GM13977 (cell line): Measurements from ENCODE around the gene POLN.
A peak's percentile ranks its signal among the peaks of the same experiment; 100 is the strongest.

Experiments used
- DNase-seq: peaks from one replicate; pipeline ENCODE4 v3.0.0; 2012; ENCODE audit warnings: low spot score
- in situ Hi-C: fragments of 300-500 bp; cut with MboI; formaldehyde crosslinking; loops from one replicate; pipeline ENCODE4 v1.12.0; 2022; ENCODE audit warnings: low sequenced_read_pairs, low pct_unique_long_range_greater_than_20kb, mixed read lengths, inconsistent platforms; ENCODE audit not compliant: unreplicated experiment
- TF ChIP-seq, protein P1 (sequence below): IDR thresholded peaks from 2 replicates; pipeline ENCODE4 v1.5.1; 2012; ENCODE audit warnings: mild to moderate bottlenecking, control low read depth; ENCODE audit not compliant: insufficient read depth; ENCODE audit errors: extremely low read depth, missing control alignments

The POLN gene

DNA sequence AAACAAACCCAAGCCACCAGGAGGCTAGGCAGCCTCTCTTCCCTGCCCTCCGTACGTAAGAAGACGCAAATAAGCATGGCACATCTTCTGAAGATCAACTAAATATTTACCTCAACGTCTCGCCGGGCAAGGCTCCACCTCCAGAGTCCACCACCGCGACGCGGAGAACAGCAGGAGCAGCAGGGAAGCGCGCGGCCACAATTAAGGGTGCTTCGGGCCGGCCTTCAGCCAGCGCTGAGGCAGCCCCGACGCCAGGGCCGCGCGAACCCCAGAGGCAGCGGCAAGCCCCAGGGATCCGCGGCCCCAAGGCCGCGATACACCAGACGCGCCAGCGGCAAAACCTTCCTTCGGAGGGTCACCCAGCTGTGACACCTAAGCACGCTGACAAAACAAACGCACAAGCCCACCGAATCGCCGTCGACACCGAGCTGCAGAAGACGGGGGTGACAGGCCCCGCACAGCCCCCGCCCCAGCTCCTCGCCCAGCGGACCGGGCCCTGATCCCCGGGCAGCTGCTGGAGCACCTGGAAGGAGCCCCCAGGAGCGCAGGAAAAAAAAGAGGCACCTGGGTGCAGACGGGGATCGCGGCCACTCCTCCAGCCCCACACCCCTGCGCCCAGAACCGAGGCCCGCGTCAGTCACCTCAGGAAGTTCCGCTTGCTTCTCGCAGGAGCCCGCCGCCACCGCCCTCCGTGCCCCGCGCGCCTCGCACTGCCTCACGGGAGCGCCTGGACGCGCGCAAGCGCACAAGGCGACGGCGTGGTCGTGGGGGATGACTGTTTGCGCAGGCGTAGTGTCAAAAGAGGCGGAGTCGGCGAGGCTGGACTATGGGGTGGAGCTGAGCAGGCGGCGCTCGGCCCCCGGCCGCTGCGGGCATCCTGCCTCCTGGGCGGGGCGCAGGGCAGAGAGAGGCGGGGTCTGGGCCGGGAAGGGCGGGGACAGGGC lies at the start of gene POLN, which contains the start of gene HAUS3:
POLN (minus strand) TSS at position 712 of the 944 bp plus-strand sequence. CDS start 12,890 bp downstream, outside the sequence.
HAUS3 (minus strand) TSS at position 712 of the 944 bp plus-strand sequence. CDS start 1,175 bp downstream, outside the sequence.
- peak; percentile 100 for DNase-seq
- in situ Hi-C loops: no loop called here
- TF ChIP-seq, protein P1, sequence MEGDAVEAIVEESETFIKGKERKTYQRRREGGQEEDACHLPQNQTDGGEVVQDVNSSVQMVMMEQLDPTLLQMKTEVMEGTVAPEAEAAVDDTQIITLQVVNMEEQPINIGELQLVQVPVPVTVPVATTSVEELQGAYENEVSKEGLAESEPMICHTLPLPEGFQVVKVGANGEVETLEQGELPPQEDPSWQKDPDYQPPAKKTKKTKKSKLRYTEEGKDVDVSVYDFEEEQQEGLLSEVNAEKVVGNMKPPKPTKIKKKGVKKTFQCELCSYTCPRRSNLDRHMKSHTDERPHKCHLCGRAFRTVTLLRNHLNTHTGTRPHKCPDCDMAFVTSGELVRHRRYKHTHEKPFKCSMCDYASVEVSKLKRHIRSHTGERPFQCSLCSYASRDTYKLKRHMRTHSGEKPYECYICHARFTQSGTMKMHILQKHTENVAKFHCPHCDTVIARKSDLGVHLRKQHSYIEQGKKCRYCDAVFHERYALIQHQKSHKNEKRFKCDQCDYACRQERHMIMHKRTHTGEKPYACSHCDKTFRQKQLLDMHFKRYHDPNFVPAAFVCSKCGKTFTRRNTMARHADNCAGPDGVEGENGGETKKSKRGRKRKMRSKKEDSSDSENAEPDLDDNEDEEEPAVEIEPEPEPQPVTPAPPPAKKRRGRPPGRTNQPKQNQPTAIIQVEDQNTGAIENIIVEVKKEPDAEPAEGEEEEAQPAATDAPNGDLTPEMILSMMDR: no peak

DNA sequence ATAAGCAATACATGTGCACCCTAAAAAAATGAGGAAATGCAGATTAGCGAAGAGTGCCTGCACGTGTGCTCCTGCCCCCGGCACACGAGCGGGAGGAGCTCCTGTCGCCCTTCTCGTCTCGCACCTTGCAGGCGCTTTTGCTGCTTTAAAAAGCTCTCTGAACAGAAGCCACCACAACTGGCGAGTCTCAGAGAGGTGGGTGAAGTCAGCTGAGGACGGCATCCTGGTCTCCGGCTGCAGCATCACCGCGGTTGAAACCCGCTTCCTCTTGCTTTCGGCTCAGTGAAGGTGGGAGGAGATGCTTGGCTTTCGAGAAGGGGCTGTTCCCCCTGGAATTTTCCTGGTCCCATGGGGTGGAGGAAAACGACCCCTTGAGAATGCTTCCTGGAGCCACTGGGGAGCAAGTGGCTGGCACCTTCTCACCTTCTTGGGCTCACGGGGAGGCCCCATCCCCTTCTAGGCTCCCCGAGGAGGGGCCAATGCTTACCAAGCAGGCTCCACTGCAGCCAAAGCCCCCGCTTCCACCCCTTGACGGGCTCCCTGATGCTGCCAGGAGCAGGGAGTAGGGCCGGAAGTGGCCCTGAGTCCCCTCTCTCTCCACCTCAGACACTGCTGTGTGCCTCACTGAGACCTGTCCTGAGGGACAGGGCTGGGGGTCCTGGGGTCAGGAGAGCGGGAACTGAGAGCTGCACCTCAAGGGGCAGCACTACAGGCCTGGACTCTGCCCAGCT lies 49.2 kb upstream of the POLN start:
- TF ChIP-seq, protein P1: no peak
- peak; percentile 67 for DNase-seq
- in situ Hi-C loops: no loop called here

DNA sequence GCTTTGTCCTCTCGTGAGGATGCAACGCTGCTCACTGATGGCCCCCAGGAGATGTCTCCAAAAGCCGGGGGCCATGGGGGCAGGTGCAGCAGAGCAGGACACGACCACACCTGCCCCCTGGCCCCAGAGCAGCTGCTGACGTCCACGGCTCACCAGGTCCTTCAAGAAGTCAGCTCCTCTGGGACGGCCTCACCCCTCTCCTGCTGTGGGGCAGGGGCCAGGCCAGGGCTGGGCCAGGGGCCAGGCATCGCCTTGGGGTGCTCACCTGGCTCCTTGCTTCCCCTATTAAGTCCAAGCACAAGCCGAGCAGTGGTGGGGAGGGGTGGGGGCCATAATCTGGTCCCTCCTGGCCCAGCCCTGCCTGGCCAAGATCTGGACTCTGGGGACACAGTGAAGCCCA lies 48.6 kb upstream of the POLN start:
- TF ChIP-seq, protein P1: no peak
- DNase-seq: no peak
- in situ Hi-C loops: no loop called here

DNA sequence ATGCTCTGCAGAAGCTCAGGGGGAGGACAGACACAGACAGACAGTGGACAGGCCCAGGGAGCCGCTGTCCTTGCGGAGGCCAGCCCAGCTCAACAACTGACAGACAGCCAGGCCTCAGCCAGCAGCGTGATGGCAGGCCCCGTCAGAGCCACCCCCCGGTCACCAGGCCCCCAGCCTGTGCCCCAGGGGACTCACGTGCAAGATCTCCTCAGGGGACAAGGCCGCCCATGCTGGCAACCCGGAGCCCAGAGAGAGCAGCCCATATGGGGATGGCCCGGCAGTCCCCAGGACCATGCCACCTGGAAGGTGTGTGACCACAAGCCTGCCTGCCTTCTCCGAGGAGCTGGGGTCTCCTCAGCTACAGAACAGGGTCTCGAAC lies 48.0 kb upstream of the POLN start:
- no peak for DNase-seq
- TF ChIP-seq, protein P1: no peak
- in situ Hi-C loops: no loop called here

DNA sequence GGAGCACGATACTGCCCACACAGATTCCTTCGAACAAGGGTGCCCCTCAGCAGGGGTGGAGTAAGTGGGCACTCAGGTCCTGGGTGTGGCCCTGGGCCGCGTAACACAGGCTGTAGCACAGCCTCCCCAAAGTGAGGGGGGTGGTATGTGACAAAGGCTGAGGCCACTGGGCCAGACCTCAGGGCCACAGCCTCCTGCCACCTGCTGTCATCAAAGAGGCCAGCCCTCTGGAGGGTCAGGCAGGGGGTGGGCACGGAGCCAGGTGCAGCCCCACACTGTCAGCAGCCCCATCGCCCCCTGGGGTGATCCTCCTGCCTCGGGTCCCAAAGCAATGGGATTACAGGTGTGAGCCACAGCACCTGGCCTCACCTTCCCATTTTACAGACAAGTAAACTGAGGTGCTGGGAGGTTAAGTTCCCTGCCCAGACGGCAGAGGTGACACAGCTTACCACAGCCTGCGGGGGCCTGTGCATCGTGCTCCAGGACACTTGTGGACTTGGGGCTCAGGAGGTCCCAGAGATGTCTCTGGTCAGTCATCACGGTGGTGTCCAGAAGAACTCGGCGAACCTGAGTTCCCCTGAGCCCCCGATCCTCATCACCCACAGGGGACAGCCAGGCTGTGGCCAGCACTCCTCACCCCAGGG lies 47.5 kb upstream of the POLN start:
- in situ Hi-C loops: no loop called here
- TF ChIP-seq, protein P1: no peak
- DNase-seq: no peak

DNA sequence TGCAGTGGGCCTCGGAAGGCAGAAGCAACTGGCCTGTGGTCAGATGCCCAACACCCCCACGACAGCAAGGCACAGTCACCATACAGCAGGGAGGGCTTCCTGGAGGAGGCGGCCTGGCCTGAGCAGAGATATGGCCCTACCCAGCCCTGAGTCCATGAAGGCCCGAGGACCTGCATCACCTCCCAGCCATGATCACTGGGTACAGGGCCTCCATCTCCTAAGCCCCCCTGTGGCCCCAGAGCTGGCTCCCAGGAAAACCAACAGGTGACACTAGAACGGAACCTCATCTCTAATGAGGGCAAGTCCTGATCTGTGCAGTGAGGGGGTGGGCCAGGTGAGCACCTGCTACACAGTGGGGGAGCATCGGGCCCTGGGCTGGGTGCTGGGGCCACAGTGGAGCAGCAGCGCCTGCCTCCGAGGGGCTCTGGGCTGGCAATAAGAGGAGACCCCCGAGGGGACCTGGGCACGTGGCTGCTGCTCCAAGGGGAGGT lies 46.2 kb upstream of the POLN start:
- TF ChIP-seq, protein P1: no peak
- no peak for DNase-seq
- in situ Hi-C loops: no loop called here
